H9 (cell line): ENCODE data around the gene DGKD. TPM values are rescaled to one million over a fixed set of nuclear protein-coding genes. Genes with fewer than 3 reads are reported as not detected.

Experiments
- DNase-seq: peaks from one replicate; pipeline ENCODE4 v3.0.0-alpha.2; 2017
- H2AFZ ChIP-seq: one replicate; pipeline ENCODE4 v1.6.1; 2013; ENCODE audit warnings: mild to moderate bottlenecking, low read length, control low read depth, moderate library complexity
- H2AK5ac ChIP-seq: 2 replicates; pipeline ENCODE4 v1.6.1; 2013; ENCODE audit warnings: low read length, control low read depth, mixed read lengths; ENCODE audit not compliant: insufficient read length
- H2BK120ac ChIP-seq: one replicate; pipeline ENCODE4 v1.6.1; 2013; ENCODE audit warnings: low read depth, mild to moderate bottlenecking, low read length, control low read depth, inconsistent platforms; ENCODE audit not compliant: poor library complexity, severe bottlenecking
- H2BK12ac ChIP-seq: 2 replicates; pipeline ENCODE4 v1.6.1; 2013; ENCODE audit warnings: low read length, control low read depth, mixed read lengths, low read depth; ENCODE audit not compliant: insufficient read length
- H2BK15ac ChIP-seq: 2 replicates; pipeline ENCODE4 v1.6.1; 2013; ENCODE audit warnings: low read depth, low read length, control low read depth
- H2BK20ac ChIP-seq: one replicate; pipeline ENCODE4 v1.6.1; 2013; ENCODE audit warnings: low read depth, mild to moderate bottlenecking, low read length, control low read depth, inconsistent platforms; ENCODE audit not compliant: poor library complexity, severe bottlenecking
- H2BK5ac ChIP-seq: 2 replicates; pipeline ENCODE4 v1.6.1; 2013; ENCODE audit warnings: low read length, control low read depth, mixed read lengths; ENCODE audit not compliant: insufficient read length
- H3K14ac ChIP-seq: 2 replicates; pipeline ENCODE4 v1.6.1; 2013; ENCODE audit warnings: low read length, control low read depth; ENCODE audit not compliant: insufficient read depth
- H3K18ac ChIP-seq: 2 replicates; pipeline ENCODE4 v1.6.1; 2013; ENCODE audit warnings: low read depth, mild to moderate bottlenecking, mixed read lengths, low read length, control low read depth; ENCODE audit not compliant: insufficient read length
- H3K23ac ChIP-seq: 2 replicates; pipeline ENCODE4 v1.6.1; 2013; ENCODE audit warnings: low read length, control low read depth, mixed read lengths, low read depth; ENCODE audit not compliant: insufficient read length
- H3K23me2 ChIP-seq: 2 replicates; pipeline ENCODE4 v1.6.1; 2013; ENCODE audit warnings: low read depth, mild to moderate bottlenecking, mixed read lengths, low read length, control low read depth; ENCODE audit not compliant: insufficient read length, poor library complexity, severe bottlenecking
- H3K27ac ChIP-seq: 2 replicates; pipeline ENCODE4 v1.5.1; 2013; ENCODE audit warnings: low read length, control low read depth, mixed read lengths, low read depth; ENCODE audit not compliant: insufficient read length
- H3K27me3 ChIP-seq: 2 replicates; pipeline ENCODE4 v1.6.1; 2013; ENCODE audit warnings: low read length, control low read depth, inconsistent platforms; ENCODE audit not compliant: insufficient read depth
- H3K4ac ChIP-seq: 2 replicates; pipeline ENCODE4 v1.6.1; 2013; ENCODE audit warnings: low read depth, mild to moderate bottlenecking, control low read depth, inconsistent platforms, low read length, moderate library complexity
- H3K4me1 ChIP-seq: 2 replicates; pipeline ENCODE4 v1.6.1; 2013; ENCODE audit warnings: low read length, control low read depth, inconsistent platforms; ENCODE audit not compliant: insufficient read depth
- H3K4me2 ChIP-seq: 2 replicates; pipeline ENCODE4 v1.6.1; 2013; ENCODE audit warnings: low read length, control low read depth, mixed read lengths; ENCODE audit not compliant: insufficient read length, insufficient read depth
- H3K56ac ChIP-seq: 2 replicates; pipeline ENCODE4 v1.6.1; 2013; ENCODE audit warnings: low read depth, mild to moderate bottlenecking, mixed read lengths, low read length, control low read depth; ENCODE audit not compliant: insufficient read length
- H3K79me1 ChIP-seq: 2 replicates; pipeline ENCODE4 v1.6.1; 2013; ENCODE audit warnings: low read depth, mild to moderate bottlenecking, moderate library complexity, low read length, control low read depth, inconsistent platforms; ENCODE audit not compliant: insufficient read depth, poor library complexity, severe bottlenecking
- H3K79me2 ChIP-seq: 2 replicates; pipeline ENCODE4 v1.6.1; 2013; ENCODE audit warnings: low read length, control low read depth, inconsistent platforms; ENCODE audit not compliant: insufficient read depth
- H3K9ac ChIP-seq: 2 replicates; pipeline ENCODE4 v1.6.1; 2013; ENCODE audit warnings: low read length, control low read depth, mixed read lengths; ENCODE audit not compliant: insufficient read length; ENCODE audit errors: extremely low read depth
- H3K9me3 ChIP-seq: one replicate; pipeline ENCODE4 v1.6.1; 2013; ENCODE audit warnings: low read depth, low read length, inconsistent platforms; ENCODE audit not compliant: control insufficient read depth
- H3T11ph ChIP-seq: one replicate; pipeline ENCODE4 v1.6.1; 2013; ENCODE audit warnings: mild to moderate bottlenecking, low read length, control low read depth, inconsistent platforms
- H4K20me1 ChIP-seq: one replicate; pipeline ENCODE4 v1.6.1; 2013; ENCODE audit not compliant: control insufficient read depth, insufficient read length, insufficient read depth
- H4K5ac ChIP-seq: 2 replicates; pipeline ENCODE4 v1.6.1; 2013; ENCODE audit warnings: low read depth, mild to moderate bottlenecking, mixed read lengths, low read length, control low read depth; ENCODE audit not compliant: insufficient read length
- H4K8ac ChIP-seq: replicated peaks from 2 replicates; pipeline ENCODE4 v1.6.1; 2013; ENCODE audit warnings: low read length, control low read depth, mixed read lengths, low read depth; ENCODE audit not compliant: insufficient read length
- H4K91ac ChIP-seq: 2 replicates; pipeline ENCODE4 v1.6.1; 2013; ENCODE audit warnings: low read depth, mild to moderate bottlenecking, moderate library complexity, mixed read lengths, low read length, control low read depth; ENCODE audit not compliant: insufficient read length
- H3K27ac Mint-ChIP-seq, 3 experiments: 2 replicates in 2 of 3; 3 replicates in 1 of 3; pipeline ENCODE4 v1.8.0; 2020 to 2021; ENCODE audit warnings: mixed read lengths in 3 of 3, mild to moderate bottlenecking in 1 of 3, moderate library complexity in 1 of 3
- H3K27me3 Mint-ChIP-seq: 2 replicates; pipeline ENCODE4 v1.8.0; 2021; ENCODE audit warnings: low read depth, mild to moderate bottlenecking, moderate library complexity, mixed read lengths
- H3K36me3 Mint-ChIP-seq, 3 experiments: 2 replicates in 2 of 3; 3 replicates in 1 of 3; pipeline ENCODE4 v1.8.0; 2020 to 2021; ENCODE audit warnings: low read depth in 3 of 3, mixed read lengths in 3 of 3; ENCODE audit not compliant: insufficient read depth in 1 of 3
- H3K4me1 Mint-ChIP-seq, 2 experiments: 2 replicates each; pipeline ENCODE4 v1.8.0; 2020; ENCODE audit warnings: mixed read lengths in 2 of 2
- H3K4me3 Mint-ChIP-seq, 2 experiments: 2 replicates in 1 of 2; 3 replicates in 1 of 2; pipeline ENCODE4 v1.8.0; 2020 to 2021; ENCODE audit warnings: mild to moderate bottlenecking in 2 of 2, mixed read lengths in 2 of 2, moderate library complexity in 1 of 2
- H3K9me3 Mint-ChIP-seq, 2 experiments: 2 replicates in 1 of 2; 3 replicates in 1 of 2; pipeline ENCODE4 v1.8.0; 2020; ENCODE audit warnings: mild to moderate bottlenecking in 2 of 2, mixed read lengths in 2 of 2, moderate library complexity in 1 of 2
- WGBS: extraction: QIAGEN DNeasy Blood & Tissue Kit; methylation state at CpG from one replicate; pipeline ENCODE4 v1.1.7; 2013; ENCODE audit warnings: missing lambda C conversion rate, low lambda C conversion rate, mixed read lengths; ENCODE audit not compliant: insufficient read length; ENCODE audit errors: extremely low coverage; 5-methylcytosine and 5-hydroxymethylcytosine counted together
- total RNA-seq: library from RNA; stranded (reverse); gene quantifications from 2 replicates; pipeline ENCODE4 v1.2.1, GENCODE V29; 2021
- TF ChIP-seq, protein P1 (sequence below): fragments of 200-600 bp; sonication (generic); conservative IDR thresholded peaks from 3 replicates; pipeline ENCODE4 v1.8.0; 2021; ENCODE audit warnings: antibody characterized with exemption, mild to moderate bottlenecking

The DGKD gene
- total RNA-seq, 1 experiment from 2014 or later, result 20.7 TPM

DNA sequence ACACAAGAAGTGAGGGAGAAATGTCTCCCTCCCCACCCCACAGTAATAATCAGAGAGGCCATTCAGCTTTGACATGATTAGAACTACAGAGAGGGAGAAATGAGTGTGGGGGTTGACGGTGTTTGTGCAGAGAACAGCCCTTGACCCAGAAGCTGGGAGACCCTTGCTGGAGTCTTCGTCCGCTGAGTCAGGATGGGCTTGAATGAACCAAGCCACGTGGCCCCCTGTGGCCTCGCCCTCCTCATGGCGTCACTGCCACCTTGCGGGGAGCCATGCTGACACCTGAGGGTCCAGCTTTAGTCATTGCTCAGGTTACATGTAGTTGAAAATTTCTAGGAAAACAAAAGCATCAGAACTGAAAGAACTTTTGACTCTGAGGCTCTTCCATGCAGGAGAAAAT, 101.2 kb downstream of the DGKD start:
- H2BK120ac ChIP-seq, result no peak overlapping the region
- no peak overlapping the region for H3K27ac ChIP-seq
- H3K9me3 ChIP-seq, result no peaks in the 10 kb centered on the region
- Mint-ChIP-seq H3K4me3 (no peak overlapping the region), H3K27ac (no peak overlapping the region), H3K36me3 (peaks cover 9 to 60% (median 44%) of the 10 kb centered on the region in 3 experiments; a peak in 6 of 7 replicates), H3K4me1 (peaks cover 0 to 2% of the 10 kb centered on the region in 2 experiments; a peak in 1 of 4 replicates), H3K9me3 (no peaks in the 10 kb centered on the region), H3K27me3 (no peaks in the 10 kb centered on the region)
- no peaks in the 10 kb centered on the region for H3K4me1 ChIP-seq
- no peak overlapping the region for H2BK12ac ChIP-seq
- no CpG with 5 or more reads among the region's 7 CpGs for WGBS
- no peak overlapping the region for H2AK5ac ChIP-seq
- no peak overlapping the region for H3K23ac ChIP-seq
- H3K79me2 ChIP-seq, result no peaks in the 10 kb centered on the region
- no peak overlapping the region for H2BK5ac ChIP-seq
- H3K27me3 ChIP-seq, result no peaks in the 10 kb centered on the region
- no peak overlapping the region for H2BK15ac ChIP-seq
- no peak for DNase-seq
- H3K14ac ChIP-seq, result no peak overlapping the region
- TF ChIP-seq, protein P1, sequence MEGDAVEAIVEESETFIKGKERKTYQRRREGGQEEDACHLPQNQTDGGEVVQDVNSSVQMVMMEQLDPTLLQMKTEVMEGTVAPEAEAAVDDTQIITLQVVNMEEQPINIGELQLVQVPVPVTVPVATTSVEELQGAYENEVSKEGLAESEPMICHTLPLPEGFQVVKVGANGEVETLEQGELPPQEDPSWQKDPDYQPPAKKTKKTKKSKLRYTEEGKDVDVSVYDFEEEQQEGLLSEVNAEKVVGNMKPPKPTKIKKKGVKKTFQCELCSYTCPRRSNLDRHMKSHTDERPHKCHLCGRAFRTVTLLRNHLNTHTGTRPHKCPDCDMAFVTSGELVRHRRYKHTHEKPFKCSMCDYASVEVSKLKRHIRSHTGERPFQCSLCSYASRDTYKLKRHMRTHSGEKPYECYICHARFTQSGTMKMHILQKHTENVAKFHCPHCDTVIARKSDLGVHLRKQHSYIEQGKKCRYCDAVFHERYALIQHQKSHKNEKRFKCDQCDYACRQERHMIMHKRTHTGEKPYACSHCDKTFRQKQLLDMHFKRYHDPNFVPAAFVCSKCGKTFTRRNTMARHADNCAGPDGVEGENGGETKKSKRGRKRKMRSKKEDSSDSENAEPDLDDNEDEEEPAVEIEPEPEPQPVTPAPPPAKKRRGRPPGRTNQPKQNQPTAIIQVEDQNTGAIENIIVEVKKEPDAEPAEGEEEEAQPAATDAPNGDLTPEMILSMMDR, result no peak
- H3K79me1 ChIP-seq, result no peaks in the 10 kb centered on the region
- no peak overlapping the region for H4K5ac ChIP-seq
- no peak overlapping the region for H2AFZ ChIP-seq
- no peak overlapping the region for H3T11ph ChIP-seq
- no peak overlapping the region for H2BK20ac ChIP-seq
- H4K8ac ChIP-seq, result no peak overlapping the region
- H3K18ac ChIP-seq, result no peak overlapping the region
- no peak overlapping the region for H3K4ac ChIP-seq
- H3K9ac ChIP-seq, result no peak overlapping the region
- no peak overlapping the region for H4K91ac ChIP-seq
- no peak overlapping the region for H3K56ac ChIP-seq
- no peaks in the 10 kb centered on the region for H4K20me1 ChIP-seq
- no peaks in the 10 kb centered on the region for H3K23me2 ChIP-seq
- no peak overlapping the region for H3K4me2 ChIP-seq
